GM12878 (cell line): ENCODE measurements around the gene CAMTA1. TPM values are rescaled to one million over a fixed set of nuclear protein-coding genes. Genes with fewer than 3 reads are reported as not detected.
"Not testable (repeated sequence)": the region's sequence is repeated elsewhere in the genome, so short reads cannot be mapped to it uniquely, and the experiment has no call there.

Experiments used
- ATAC-seq: fragments of 200-7000 bp; cut with Tn5 transposase; 3 replicates; pipeline ENCODE4 v1.9.1; 2020; ENCODE audit warnings: mild to moderate bottlenecking, moderate library complexity
- BruUV-seq: library from RNA; stranded (reverse); fragments of 400-500 nt; replicated peaks from 2 replicates; lab custom pipeline; 2021; lab: Mats Ljungman, UMichigan
- CTCF ChIA-PET: fragments of 300-600 bp; sonication (Branson Sonifier 250); formaldehyde crosslinking; extraction: SDS; loops from one replicate; lab custom pipeline; 2021; ENCODE audit warnings: inconsistent platforms; lab: Yijun Ruan, JAX
- POLR2A ChIA-PET: fragments of 350-600 bp; formaldehyde crosslinking; extraction: SDS; loops from one replicate; lab custom pipeline; 2021; ENCODE audit warnings: inconsistent platforms; lab: Charles Lee
- RAD21 ChIA-PET: fragments of 300-600 bp; sonication (Branson Sonifier 250); formaldehyde crosslinking; loops from one replicate; lab custom pipeline; 2023; ENCODE audit warnings: antibody characterized with exemption; ENCODE audit not compliant: unreplicated experiment; lab: Charles Lee
- SMC1A ChIA-PET: fragments of 300-600 bp; sonication (Branson Sonifier 250); formaldehyde crosslinking; loops from one replicate; lab custom pipeline; 2023; ENCODE audit not compliant: unreplicated experiment, uncharacterized antibody; lab: Charles Lee
- DNase-seq: peaks from one replicate; pipeline ENCODE4 v3.0.0-alpha.2; 2011; ENCODE audit warnings: low read depth, low spot score
- FAIRE-seq: peaks from 3 replicates; lab custom pipeline; 2011; peaks lifted over from hg19 to GRCh38; lab: Jason Lieb, UNC
- H2AFZ ChIP-seq: 2 replicates; pipeline ENCODE4 v1.6.0; 2011; ENCODE audit warnings: low read depth, low read length, control low read depth; ENCODE audit not compliant: control insufficient read depth
- H3K27ac ChIP-seq: 2 replicates; pipeline ENCODE4 v1.5.1; 2011; ENCODE audit warnings: control low read depth; ENCODE audit not compliant: control insufficient read depth, insufficient read depth
- H3K27me3 ChIP-seq, 2 experiments: replicated peaks in 1 of 2; 2 replicates each; pipeline versions ENCODE4 v1.6.0 to v1.6.1; 2011; ENCODE audit warnings: low read length in 1 of 2; ENCODE audit not compliant: control insufficient read depth in 2 of 2, insufficient read depth in 2 of 2
- H3K36me3 ChIP-seq, 2 experiments: 2 replicates each; pipeline ENCODE4 v1.5.1; 2011; ENCODE audit warnings: low read length in 1 of 2; ENCODE audit not compliant: control insufficient read depth in 2 of 2, insufficient read depth in 2 of 2
- H3K4me1 ChIP-seq: 2 replicates; pipeline ENCODE4 v1.6.1; 2011; ENCODE audit warnings: mild to moderate bottlenecking, low read length, moderate library complexity, mixed read lengths; ENCODE audit not compliant: control insufficient read depth, insufficient read depth
- H3K4me2 ChIP-seq: 2 replicates; pipeline ENCODE4 v1.6.0; 2011; ENCODE audit warnings: control low read depth; ENCODE audit not compliant: control insufficient read depth, insufficient read depth
- H3K4me3 ChIP-seq: fragments of 200-600 bp; sonication (generic); 2 replicates; pipeline ENCODE4 v1.5.1; 2016
- H3K79me2 ChIP-seq: 2 replicates; pipeline ENCODE4 v1.6.0; 2011; ENCODE audit warnings: low read length; ENCODE audit not compliant: control insufficient read depth, insufficient read depth
- H3K9ac ChIP-seq: 2 replicates; pipeline ENCODE4 v1.8.0; 2011; ENCODE audit warnings: low read length, control low read depth, mixed read lengths; ENCODE audit not compliant: control insufficient read depth, insufficient read depth
- H3K9me3 ChIP-seq: replicated peaks from 3 replicates; pipeline ENCODE4 v1.5.1; 2011; ENCODE audit warnings: mild to moderate bottlenecking, low read length; ENCODE audit not compliant: control insufficient read depth, insufficient read depth
- H4K20me1 ChIP-seq: 2 replicates; pipeline ENCODE4 v1.6.0; 2011; ENCODE audit not compliant: control insufficient read depth, insufficient read depth
- JUND ChIP-seq: IDR thresholded peaks from 2 replicates; pipeline ENCODE4 v1.6.1; 2012; ENCODE audit warnings: low read depth, mild to moderate bottlenecking, low read length, improper control_type of control experiment, moderate library complexity
- MXI1 ChIP-seq: fragments of 150-350 bp; IDR thresholded peaks from 2 replicates; pipeline ENCODE4 v1.6.1; 2011; ENCODE audit warnings: low read depth, mild to moderate bottlenecking, inconsistent platforms, low read length, improper control_type of control experiment
- POLR2A ChIP-seq: IDR thresholded peaks from 2 replicates; pipeline ENCODE4 v1.6.1; 2011; ENCODE audit warnings: low read depth, mild to moderate bottlenecking, low read length
- RAD51 ChIP-seq: fragments of 450-650 bp; IDR thresholded peaks from 2 replicates; pipeline ENCODE4 v1.6.1; 2016; ENCODE audit warnings: moderate library complexity, mild to moderate bottlenecking, inconsistent platforms
- WGBS: methylation state at CpG from one replicate; pipeline ENCODE4 v1.1.6; 2016; ENCODE audit warnings: low lambda C conversion rate; ENCODE audit not compliant: insufficient replicate concordance, insufficient coverage; ENCODE audit errors: missing lambda C conversion rate; 5-methylcytosine and 5-hydroxymethylcytosine counted together
- in situ Hi-C: fragments of 300-500 bp; cut with MboI; formaldehyde crosslinking; loops from 9 replicates; pipeline ENCODE4 v1.14.3; 2018; ENCODE audit warnings: mixed read lengths
- intact Hi-C: fragments of 100-400 bp; cut with micrococcal nuclease; formaldehyde crosslinking; loops from one replicate; pipeline ENCODE4 v1.14.2; 2022; ENCODE audit not compliant: unreplicated experiment
- polyA plus RNA-seq, 11 experiments: library from polyadenylated mRNA; depleted of rRNA in 4 of 11; unstranded in 6 of 11; stranded (reverse) in 5 of 11; fragments of >200 nt; fragmentation: Nextera tagmentation in 4 of 11; fragmentation: Illumina TruSeq in 1 of 11; extraction: Ambion mirVana in 4 of 11; extraction: Trizol in 1 of 11; gene quantifications; 1 replicate in 1 of 11; 2 replicates in 10 of 11; pipeline versions ENCODE4 v1.2.1 to v1.2.3, GENCODE V29; 2011 to 2016; ENCODE audit warnings: inconsistent platforms in 2 of 11, missing spikeins in 2 of 11, low read depth in 1 of 11
- total RNA-seq, 4 experiments: library from RNA; depleted of rRNA in 3 of 4; stranded (reverse); fragments of >200 nt in 3 of 4; fragmentation: Illumina TruSeq in 1 of 4; extraction: Trizol in 1 of 4; gene quantifications; 2 replicates each; pipeline versions ENCODE4 v1.2.1 to v1.2.3, GENCODE V29; 2013 to 2021
- TF ChIP-seq, protein P1 (sequence below), 3 experiments: IDR thresholded peaks in 2 of 3; conservative IDR thresholded peaks in 1 of 3; 2 replicates each; pipeline ENCODE4 v1.5.1; 2011; ENCODE audit warnings: low read depth in 3 of 3, low read length in 3 of 3, mild to moderate bottlenecking in 3 of 3, control low read depth in 2 of 3, moderate library complexity in 2 of 3, inconsistent platforms in 1 of 3, mixed read lengths in 1 of 3; ENCODE audit not compliant: control insufficient read depth in 2 of 3, insufficient read depth in 1 of 3; ENCODE audit errors: extremely low read depth in 1 of 3

The CAMTA1 gene
- total and polyA plus RNA-seq, 10 of the 15 experiments (the other 5 are each of a cell fraction or from before 2014, with no cell fraction given), result 37.7 to 148 (median 76.4) TPM

GRCh38 chr1:6918925-6919511 lies 133.8 kb downstream of the CAMTA1 start:
- TF ChIP-seq MXI1, result no peak
- no peak for TF ChIP-seq POLR2A
- TF ChIP-seq JUND, result no peak
- TF ChIP-seq, protein P1, sequence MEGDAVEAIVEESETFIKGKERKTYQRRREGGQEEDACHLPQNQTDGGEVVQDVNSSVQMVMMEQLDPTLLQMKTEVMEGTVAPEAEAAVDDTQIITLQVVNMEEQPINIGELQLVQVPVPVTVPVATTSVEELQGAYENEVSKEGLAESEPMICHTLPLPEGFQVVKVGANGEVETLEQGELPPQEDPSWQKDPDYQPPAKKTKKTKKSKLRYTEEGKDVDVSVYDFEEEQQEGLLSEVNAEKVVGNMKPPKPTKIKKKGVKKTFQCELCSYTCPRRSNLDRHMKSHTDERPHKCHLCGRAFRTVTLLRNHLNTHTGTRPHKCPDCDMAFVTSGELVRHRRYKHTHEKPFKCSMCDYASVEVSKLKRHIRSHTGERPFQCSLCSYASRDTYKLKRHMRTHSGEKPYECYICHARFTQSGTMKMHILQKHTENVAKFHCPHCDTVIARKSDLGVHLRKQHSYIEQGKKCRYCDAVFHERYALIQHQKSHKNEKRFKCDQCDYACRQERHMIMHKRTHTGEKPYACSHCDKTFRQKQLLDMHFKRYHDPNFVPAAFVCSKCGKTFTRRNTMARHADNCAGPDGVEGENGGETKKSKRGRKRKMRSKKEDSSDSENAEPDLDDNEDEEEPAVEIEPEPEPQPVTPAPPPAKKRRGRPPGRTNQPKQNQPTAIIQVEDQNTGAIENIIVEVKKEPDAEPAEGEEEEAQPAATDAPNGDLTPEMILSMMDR (IDR thresholded peaks at IDR 0.05 in 2 of 3, conservative IDR thresholded peaks at IDR 0.05 in 1 of 3; ENCODE audit: control insufficient read depth in 2 of 3, extremely low read depth in 1 of 3, insufficient read depth in 1 of 3, low read depth in 3 of 3, low read length in 3 of 3), result no peak
- no peak for TF ChIP-seq RAD51
- Histone ChIP-seq H3K4me3 (no peak overlapping the region), H3K27me3 (no peaks in the 10 kb centered on the region), H3K79me2 (no peaks in the 10 kb centered on the region), H4K20me1 (no peaks in the 10 kb centered on the region), H3K36me3 (no peaks in the 10 kb centered on the region), H3K9me3 (no peaks in the 10 kb centered on the region; the same call in 2 of the 3 replicates), H3K4me2 (no peak overlapping the region), H3K27ac (no peak overlapping the region), H2AFZ (no peak overlapping the region; the same call in 1 of the 2 replicates), H3K9ac (no peak overlapping the region), H3K4me1 (no peaks in the 10 kb centered on the region)
- ChIA-PET SMC1A (no interaction called here), CTCF (no interaction called here), POLR2A (no interaction called here), RAD21 (no interaction called here)
- intact Hi-C loops, result no loop called here
- BruUV-seq, result no TSS peak
- ATAC-seq (no peak), DNase-seq (no peak), FAIRE-seq (no peak)
- 31% methylated on average over 7 of the region's 7 CpGs for WGBS
- in situ Hi-C loops, result no loop called here

DNA sequence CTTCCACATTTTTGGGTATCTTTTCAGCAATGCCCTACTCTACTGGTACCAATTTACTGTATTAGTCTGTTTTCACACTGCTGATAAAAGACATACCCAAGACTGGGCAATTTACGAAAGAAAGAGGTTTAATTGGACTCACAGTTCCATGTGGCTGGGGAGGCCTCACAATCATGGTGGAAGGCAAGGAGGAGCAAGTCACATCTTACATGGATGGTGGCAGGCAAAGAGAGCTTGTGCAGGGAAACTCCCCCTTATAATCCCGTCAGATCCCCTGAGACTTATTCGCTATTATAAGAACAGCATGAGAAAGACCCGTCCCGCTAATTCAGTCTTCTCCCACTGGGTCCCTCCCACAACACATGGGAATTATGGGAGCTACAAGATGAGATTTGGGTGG lies 136.3 kb downstream of the CAMTA1 start:
- 36% methylated on average over 5 of the region's 5 CpGs for WGBS
- BruUV-seq, H2AFZ ChIP-seq, SMC1A ChIA-PET, H3K9ac ChIP-seq, H3K4me2 ChIP-seq, DNase-seq, H3K36me3 ChIP-seq, CTCF ChIA-PET, H4K20me1 ChIP-seq, H3K79me2 ChIP-seq, H3K4me1 ChIP-seq, FAIRE-seq, H3K27me3 ChIP-seq, ATAC-seq, H3K4me3 ChIP-seq, H3K27ac ChIP-seq, in situ Hi-C loops, POLR2A ChIA-PET, intact Hi-C loops, RAD21 ChIA-PET, H3K9me3 ChIP-seq: not testable (repeated sequence)
